CD8-positive, alpha-beta memory T cell (primary cell): Measurements from ENCODE around the gene UBAC2. TPM values are rescaled to one million over a fixed set of nuclear protein-coding genes. Genes with fewer than 3 reads are reported as not detected.

Source experiments
- CTCF ChIA-PET: fragments of 350-600 bp; sonication (Branson Sonifier 250); formaldehyde crosslinking; loops from one replicate; lab custom pipeline; 2021; ENCODE audit warnings: antibody characterized with exemption; lab: Charles Lee
- POLR2A ChIA-PET: fragments of 350-600 bp; sonication (Branson Sonifier 250); formaldehyde crosslinking; loops from one replicate; lab custom pipeline; 2021; ENCODE audit warnings: antibody characterized with exemption; lab: Charles Lee
- DNase-seq, 5 donors: peaks; one replicate each; pipeline versions ENCODE4 v3.0.0 to v3.0.0-alpha.2; 2020 to 2022; ENCODE audit warnings: mixed read lengths in 1 of 5
- H3K27ac ChIP-seq: one replicate; pipeline ENCODE4 v1.7.0; 2013; ENCODE audit warnings: low read depth, mild to moderate bottlenecking, low read length, moderate library complexity
- H3K27me3 ChIP-seq: 2 replicates; pipeline ENCODE4 v1.7.0; 2013; ENCODE audit warnings: low read length, mild to moderate bottlenecking; ENCODE audit not compliant: insufficient read depth, poor library complexity, severe bottlenecking
- H3K36me3 ChIP-seq: 2 replicates; pipeline ENCODE4 v1.7.0; 2013; ENCODE audit warnings: mild to moderate bottlenecking, low read length, moderate library complexity; ENCODE audit not compliant: insufficient read depth
- H3K4me1 ChIP-seq: 2 replicates; pipeline ENCODE4 v1.7.0; 2013; ENCODE audit warnings: mild to moderate bottlenecking, low read length, moderate library complexity; ENCODE audit not compliant: insufficient read depth
- H3K4me3 ChIP-seq: 2 replicates; pipeline ENCODE4 v1.7.0; 2013; ENCODE audit warnings: mild to moderate bottlenecking, low read length
- H3K9me3 ChIP-seq: 2 replicates; pipeline ENCODE4 v1.7.0; 2013; ENCODE audit warnings: mild to moderate bottlenecking, low read length
- H3K27ac Mint-ChIP-seq, 8 donors: one replicate each; pipeline ENCODE4 v1.8.0; 2020 to 2021; ENCODE audit warnings: mixed read lengths in 8 of 8, mild to moderate bottlenecking in 6 of 8, inconsistent platforms in 3 of 8, moderate library complexity in 3 of 8
- H3K27me3 Mint-ChIP-seq, 2 donors: one replicate each; pipeline ENCODE4 v1.8.0; 2020 to 2021; ENCODE audit warnings: mixed read lengths in 2 of 2, mild to moderate bottlenecking in 1 of 2, moderate library complexity in 1 of 2
- H3K36me3 Mint-ChIP-seq, 3 donors: one replicate each; pipeline ENCODE4 v1.8.0; 2020 to 2021; ENCODE audit warnings: mixed read lengths in 3 of 3, inconsistent platforms in 1 of 3, mild to moderate bottlenecking in 1 of 3
- H3K4me1 Mint-ChIP-seq, 3 donors: one replicate each; pipeline ENCODE4 v1.8.0; 2020 to 2021; ENCODE audit warnings: mixed read lengths in 3 of 3, inconsistent platforms in 1 of 3, mild to moderate bottlenecking in 1 of 3
- H3K4me3 Mint-ChIP-seq, 7 donors: one replicate each; pipeline ENCODE4 v1.8.0; 2020 to 2021; ENCODE audit warnings: mixed read lengths in 7 of 7, mild to moderate bottlenecking in 6 of 7, moderate library complexity in 4 of 7, inconsistent platforms in 2 of 7
- H3K9me3 Mint-ChIP-seq, 5 donors: one replicate each; pipeline ENCODE4 v1.8.0; 2020 to 2022; ENCODE audit warnings: mixed read lengths in 5 of 5, mild to moderate bottlenecking in 3 of 5, moderate library complexity in 2 of 5, inconsistent platforms in 1 of 5
- polyA plus RNA-seq: library from polyadenylated mRNA; unstranded; fragments of 300-500 nt; fragmentation: Illumina TruSeq; gene quantifications from one replicate; pipeline ENCODE4 v1.2.3, GENCODE V29; 2021
- total RNA-seq, 2 experiments: library from RNA; stranded (reverse); gene quantifications; one replicate each; pipeline ENCODE4 v1.2.3, GENCODE V29; 2021

UBAC2 gene
- total and polyA plus RNA-seq, 3 experiments from 2014 or later, result 62.3 to 160 (median 63.7) TPM

DNA sequence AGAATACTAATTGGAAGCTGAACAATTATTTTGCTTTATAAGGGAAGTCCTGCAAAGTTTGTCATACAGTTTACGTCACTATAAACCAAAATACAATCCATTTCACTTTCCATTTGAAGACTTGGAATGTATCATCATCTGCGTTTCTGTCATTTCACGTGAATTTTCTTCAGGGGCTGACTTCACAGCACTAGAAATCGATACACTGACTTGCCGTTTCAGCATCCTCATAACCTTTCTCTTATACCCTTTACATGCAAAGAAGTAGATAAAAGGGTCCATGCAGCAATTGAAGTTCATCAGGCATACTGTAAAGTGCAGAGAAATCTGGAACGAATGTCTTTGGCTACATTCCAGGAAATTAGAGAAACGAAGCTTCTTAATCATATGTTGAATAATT, 94.3 kb downstream of the UBAC2 start:
- Histone ChIP-seq H3K36me3 (peaks cover 18% of the 10 kb centered on the region), H3K4me3 (no peak overlapping the region), H3K27ac (no peak overlapping the region), H3K27me3 (no peaks in the 10 kb centered on the region), H3K9me3 (no peaks in the 10 kb centered on the region), H3K4me1 (peaks cover 84% of the 10 kb centered on the region)
- ChIA-PET CTCF (interaction anchor here (1.0 to 1.8 kb wide), 3 partner anchors 12 to 118 kb away, joined by 3 to 6 read pairs (median 3); partner anchors contain the start of gene GPR183), POLR2A (no interaction called here)
- DNase-seq, result no peak
- Mint-ChIP-seq H3K36me3 (peaks cover 16 to 75% (median 29%) of the 10 kb centered on the region in 3 donors), H3K4me3 (peak overlapping the region in 6 of 7 donors; percentile 64 to 84 (median 76)), H3K4me1 (peaks cover 76 to 98% (median 96%) of the 10 kb centered on the region in 3 donors), H3K9me3 (no peaks in the 10 kb centered on the region), H3K27ac (peak overlapping the region in 7 of 8 donors; percentile 78 to 98 (median 92)), H3K27me3 (no peaks in the 10 kb centered on the region)

DNA sequence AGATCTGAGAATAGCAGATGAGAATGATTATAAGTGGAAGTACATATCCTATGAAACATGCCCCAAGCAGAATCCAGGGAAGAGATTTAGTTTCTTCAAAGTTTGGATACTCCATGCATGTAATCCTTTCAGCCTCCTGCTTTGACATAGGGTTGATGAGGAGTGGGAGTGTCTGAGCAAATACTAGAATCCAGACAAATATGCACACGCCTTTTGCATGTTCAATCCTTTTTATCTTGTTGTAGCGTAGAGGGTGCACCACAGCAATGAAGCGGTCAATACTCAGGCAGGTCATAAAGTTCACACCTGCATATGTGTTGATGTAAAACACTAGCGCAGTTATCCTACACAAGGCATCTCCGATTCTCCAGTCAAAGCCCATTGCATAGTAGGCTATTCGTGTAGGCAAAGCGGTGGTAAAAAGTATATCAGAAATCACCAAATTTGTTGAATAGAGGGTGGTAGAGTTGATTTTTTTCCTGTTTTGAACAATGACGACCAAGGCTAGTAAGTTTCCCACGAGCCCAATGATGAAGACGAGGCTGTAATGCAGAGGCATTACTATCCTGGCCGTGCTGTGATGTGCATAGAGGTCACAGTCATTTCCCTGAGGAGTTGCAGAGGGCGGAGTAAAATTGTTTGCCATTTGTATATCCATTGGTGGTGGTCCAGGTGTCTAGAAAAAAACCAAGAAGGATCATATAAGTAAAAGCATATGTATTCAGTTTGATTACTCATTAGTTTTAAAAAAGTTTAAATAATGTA, 95.0 kb downstream of the UBAC2 start:
- ChIA-PET POLR2A (interaction anchor here (1.5 to 1.6 kb wide), 2 partner anchors 9 to 11 kb away, joined by 4 to 5 read pairs; partner anchors contain the start of gene GPR183), CTCF (interaction anchor here (1.8 to 3.0 kb wide), 2 partner anchors 26 to 140 kb away, joined by 6 to 22 read pairs; no protein-coding TSS in a partner anchor)
- Histone ChIP-seq H3K4me3 (no peak overlapping the region), H3K36me3 (peaks cover 15% of the 10 kb centered on the region), H3K27me3 (no peaks in the 10 kb centered on the region), H3K27ac (no peak overlapping the region), H3K4me1 (peaks cover 84% of the 10 kb centered on the region), H3K9me3 (no peaks in the 10 kb centered on the region)
- Mint-ChIP-seq H3K9me3 (no peaks in the 10 kb centered on the region), H3K4me1 (peaks cover 76 to 98% (median 96%) of the 10 kb centered on the region in 3 donors), H3K27ac (peak overlapping the region; percentile 77 to 98 (median 92)), H3K36me3 (peaks cover 16 to 78% (median 33%) of the 10 kb centered on the region in 3 donors), H3K27me3 (no peaks in the 10 kb centered on the region), H3K4me3 (peak overlapping the region; percentile 6 to 84 (median 71))
- DNase-seq, result no peak

DNA sequence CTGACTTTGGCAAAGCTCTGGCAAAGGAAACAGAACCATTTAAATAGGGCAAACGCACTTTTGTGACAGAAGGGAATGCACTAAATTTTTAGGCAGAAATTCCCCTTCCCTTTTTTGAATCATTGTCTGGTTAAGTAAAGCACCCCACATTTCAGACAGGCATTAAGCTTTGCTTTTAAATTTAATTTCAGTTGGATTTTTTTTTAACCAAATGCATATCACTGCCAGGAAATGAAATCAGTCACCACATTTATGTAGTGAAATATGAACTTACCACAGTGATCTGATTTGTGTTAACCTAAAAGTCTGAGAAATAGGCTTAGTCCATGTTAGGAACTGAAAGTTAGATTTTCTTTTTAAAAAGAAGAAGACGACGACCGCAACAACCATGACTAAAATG, 95.7 kb downstream of the UBAC2 start:
- peak in 2 of 5 donors; percentile 46 to 53 for DNase-seq
- no peaks in the 10 kb centered on the region for H3K27me3 ChIP-seq
- ChIA-PET POLR2A (interaction anchor here (1.2 to 1.6 kb wide), 3 partner anchors 8 to 55 kb away, joined by 4 to 5 read pairs (median 5); partner anchors contain the start of gene GPR183), CTCF (interaction anchor here (0.7 to 3.0 kb wide), 5 partner anchors 14 to 139 kb away, joined by 3 to 22 read pairs (median 4); no protein-coding TSS in a partner anchor)
- Mint-ChIP-seq H3K36me3 (peaks cover 16 to 75% (median 33%) of the 10 kb centered on the region in 3 donors), H3K27ac (peak overlapping the region; percentile 71 to 99 (median 92)), H3K4me3 (peak overlapping the region; percentile 72 to 87 (median 81)), H3K27me3 (no peaks in the 10 kb centered on the region), H3K4me1 (peaks cover 73 to 95% (median 94%) of the 10 kb centered on the region in 3 donors), H3K9me3 (no peaks in the 10 kb centered on the region)
- no peak overlapping the region for H3K27ac ChIP-seq
- H3K4me3 ChIP-seq, result peak overlapping the region; percentile 3
- H3K4me1 ChIP-seq, result peaks cover 83% of the 10 kb centered on the region
- peaks cover 15% of the 10 kb centered on the region for H3K36me3 ChIP-seq
- no peaks in the 10 kb centered on the region for H3K9me3 ChIP-seq

DNA sequence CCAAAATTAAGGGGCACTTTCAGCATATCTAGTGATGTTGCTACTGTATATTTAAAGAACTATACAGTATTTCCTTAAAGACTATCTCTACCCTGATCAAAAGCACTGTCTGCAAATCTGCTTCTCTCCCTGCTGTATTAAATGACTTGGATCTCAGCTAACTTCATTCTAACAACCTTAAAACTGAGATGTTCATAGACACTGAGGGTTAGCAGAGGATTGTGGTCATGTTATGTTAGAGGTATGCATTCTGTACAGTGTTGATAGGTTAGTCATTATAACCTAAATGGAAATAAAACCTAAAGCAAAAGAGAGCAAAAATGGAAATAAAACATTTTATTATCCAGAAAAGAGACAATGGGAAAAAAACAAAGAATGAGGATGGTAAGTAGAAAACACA, 96.7 kb downstream of the UBAC2 start:
- Histone ChIP-seq H3K4me3 (peak overlapping the region; percentile 10), H3K27me3 (no peaks in the 10 kb centered on the region), H3K9me3 (no peaks in the 10 kb centered on the region), H3K4me1 (peaks cover 91% of the 10 kb centered on the region), H3K36me3 (peaks cover 15% of the 10 kb centered on the region), H3K27ac (peak overlapping the region; percentile 12)
- H3K27me3 Mint-ChIP-seq, result no peaks in the 10 kb centered on the region
- H3K4me3 Mint-ChIP-seq, result peak overlapping the region; percentile 57 to 87 (median 81)
- POLR2A ChIA-PET, result interaction anchor here (1.2 to 1.6 kb wide), 3 partner anchors 7 to 54 kb away, joined by 4 to 5 read pairs (median 5); partner anchors contain the start of gene GPR183
- no peak for DNase-seq
- CTCF ChIA-PET, result interaction anchor here (0.6 to 3.0 kb wide), 8 partner anchors 15 to 138 kb away, joined by 3 to 22 read pairs (median 4); no protein-coding TSS in a partner anchor
- no peaks in the 10 kb centered on the region for H3K9me3 Mint-ChIP-seq
- H3K4me1 Mint-ChIP-seq, result peaks cover 76 to 95% (median 94%) of the 10 kb centered on the region in 3 donors
- peak overlapping the region; percentile 80 to 99 (median 92) for H3K27ac Mint-ChIP-seq
- H3K36me3 Mint-ChIP-seq, result peaks cover 16 to 77% (median 37%) of the 10 kb centered on the region in 3 donors

DNA sequence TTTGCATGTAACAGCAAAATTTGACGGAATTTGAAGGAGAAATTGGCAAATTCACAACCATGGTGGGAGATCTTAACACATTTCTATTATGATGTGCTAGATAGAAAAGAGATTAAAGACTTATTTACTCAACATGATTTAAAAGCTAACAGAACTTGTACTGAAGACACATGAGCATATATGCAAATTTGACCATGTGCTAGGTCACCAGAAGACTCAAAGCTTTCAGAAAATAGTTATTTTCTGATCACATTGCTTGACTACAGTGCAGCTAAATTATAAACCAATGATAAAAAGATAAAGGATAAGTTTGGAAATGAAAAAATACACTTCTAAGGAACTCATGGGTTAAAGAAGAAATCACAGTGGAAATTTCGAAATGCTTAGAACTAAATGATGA, 97.4 kb downstream of the UBAC2 start:
- no peaks in the 10 kb centered on the region for H3K27me3 Mint-ChIP-seq
- H3K27ac Mint-ChIP-seq, result peak overlapping the region; percentile 80 to 99 (median 92)
- H3K36me3 Mint-ChIP-seq, result peaks cover 16 to 78% (median 33%) of the 10 kb centered on the region in 3 donors
- POLR2A ChIA-PET, result no interaction called here
- H3K27me3 ChIP-seq, result no peaks in the 10 kb centered on the region
- H3K36me3 ChIP-seq, result peaks cover 9% of the 10 kb centered on the region
- H3K4me3 ChIP-seq, result peak overlapping the region; percentile 10
- no peaks in the 10 kb centered on the region for H3K9me3 ChIP-seq
- no peaks in the 10 kb centered on the region for H3K9me3 Mint-ChIP-seq
- no peak overlapping the region for H3K27ac ChIP-seq
- H3K4me3 Mint-ChIP-seq, result peak overlapping the region; percentile 57 to 87 (median 81)
- CTCF ChIA-PET, result interaction anchor here (1.3 to 3.0 kb wide), 5 partner anchors 29 to 138 kb away, joined by 4 to 22 read pairs (median 7); no protein-coding TSS in a partner anchor
- peaks cover 94% of the 10 kb centered on the region for H3K4me1 ChIP-seq
- H3K4me1 Mint-ChIP-seq, result peaks cover 78 to 95% (median 94%) of the 10 kb centered on the region in 3 donors
- DNase-seq, result no peak

DNA sequence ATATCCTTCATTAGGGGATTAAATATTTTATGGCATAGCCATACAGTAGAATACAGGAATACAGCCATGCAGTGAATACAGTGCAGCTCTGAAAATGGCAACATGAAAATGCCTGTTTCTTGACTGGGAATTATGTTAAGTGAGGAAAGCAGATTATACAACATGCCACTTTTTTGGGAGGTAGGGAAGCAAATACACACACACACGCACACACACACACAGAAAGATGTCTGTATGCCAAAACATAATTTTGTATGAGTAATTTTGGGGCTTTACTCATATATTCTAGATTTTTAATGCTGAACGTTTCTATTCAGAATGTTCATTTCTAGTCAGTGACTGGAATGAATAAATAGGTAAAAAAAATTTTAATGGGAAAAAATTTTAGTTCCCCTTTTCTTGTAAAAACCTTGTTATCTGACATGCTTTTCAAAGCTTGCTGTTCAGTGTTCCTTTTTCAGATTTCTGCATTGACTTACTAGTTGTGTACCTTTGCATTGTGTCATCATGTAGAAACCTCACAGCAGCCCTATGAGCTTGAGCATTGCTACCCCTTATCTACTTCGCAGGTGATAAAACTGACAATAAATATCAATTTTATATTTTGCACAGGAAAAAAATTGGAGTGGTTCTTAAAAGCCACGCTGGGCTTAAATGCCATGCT, 98.7 kb downstream of the UBAC2 start:
- peaks cover 5% of the 10 kb centered on the region for H3K36me3 ChIP-seq
- H3K27ac Mint-ChIP-seq, result peak overlapping the region; percentile 48 to 99 (median 86)
- H3K27me3 Mint-ChIP-seq, result no peaks in the 10 kb centered on the region
- no peaks in the 10 kb centered on the region for H3K9me3 ChIP-seq
- H3K4me3 Mint-ChIP-seq, result peak overlapping the region; percentile 68 to 81 (median 79)
- ChIA-PET CTCF (interaction anchor here (0.8 to 2.4 kb wide), 9 partner anchors 30 to 134 kb away, joined by 3 to 7 read pairs (median 3); partner anchors contain the start of gene UBAC2), POLR2A (no interaction called here)
- H3K27ac ChIP-seq, result no peak overlapping the region
- no peaks in the 10 kb centered on the region for H3K9me3 Mint-ChIP-seq
- no peak for DNase-seq
- peaks cover 80 to 95% (median 94%) of the 10 kb centered on the region in 3 donors for H3K4me1 Mint-ChIP-seq
- peaks cover 22 to 79% (median 40%) of the 10 kb centered on the region in 3 donors for H3K36me3 Mint-ChIP-seq
- peak overlapping the region; percentile 13 for H3K4me3 ChIP-seq
- no peaks in the 10 kb centered on the region for H3K27me3 ChIP-seq
- H3K4me1 ChIP-seq, result peaks cover 93% of the 10 kb centered on the region

DNA sequence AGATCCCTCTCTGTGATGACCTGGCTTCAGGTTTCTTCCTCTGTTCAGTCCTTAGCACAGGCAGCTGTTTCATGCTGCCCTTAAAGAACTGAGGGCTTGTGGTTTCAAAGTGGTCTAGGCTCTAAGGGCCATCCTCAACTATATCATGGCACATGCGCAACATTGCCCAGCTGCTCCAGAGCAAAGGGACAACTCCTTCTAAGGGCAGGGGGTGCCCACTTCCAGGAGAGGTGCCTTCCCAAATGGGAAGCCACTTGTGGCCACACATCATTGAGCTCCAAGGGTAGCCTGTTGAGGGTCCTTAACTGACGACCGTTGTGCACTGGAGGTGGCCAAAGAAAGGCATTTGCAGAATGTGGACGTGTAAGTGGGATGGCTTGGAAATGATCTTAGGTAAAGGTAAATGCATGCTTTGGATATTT, 99.3 kb downstream of the UBAC2 start:
- peaks cover 5% of the 10 kb centered on the region for H3K36me3 ChIP-seq
- DNase-seq, result no peak
- peaks cover 27 to 80% (median 42%) of the 10 kb centered on the region in 3 donors for H3K36me3 Mint-ChIP-seq
- no peaks in the 10 kb centered on the region for H3K9me3 Mint-ChIP-seq
- no peaks in the 10 kb centered on the region for H3K9me3 ChIP-seq
- H3K4me1 ChIP-seq, result peaks cover 95% of the 10 kb centered on the region
- peak overlapping the region; percentile 59 to 80 (median 79) for H3K4me3 Mint-ChIP-seq
- H3K27me3 Mint-ChIP-seq, result no peaks in the 10 kb centered on the region
- H3K27ac Mint-ChIP-seq, result peak overlapping the region; percentile 67 to 99 (median 85)
- peak overlapping the region; percentile 9 for H3K4me3 ChIP-seq
- H3K27ac ChIP-seq, result no peak overlapping the region
- H3K4me1 Mint-ChIP-seq, result peaks cover 83 to 97% (median 96%) of the 10 kb centered on the region in 3 donors
- no peaks in the 10 kb centered on the region for H3K27me3 ChIP-seq
- ChIA-PET CTCF (interaction anchor here (0.8 to 1.4 kb wide), 8 partner anchors 34 to 133 kb away, joined by 3 to 4 read pairs (median 3); partner anchors contain the start of gene UBAC2), POLR2A (no interaction called here)
